NT2/D1 (cell line): ENCODE results near the gene GBA3.

Source experiments
- SUZ12 ChIP-seq: IDR thresholded peaks from 2 replicates; pipeline ENCODE4 v1.6.1; 2011; ENCODE audit not compliant: insufficient read length, insufficient read depth; ENCODE audit errors: extremely low read depth
- YY1 ChIP-seq: IDR thresholded peaks from 2 replicates; pipeline ENCODE4 v1.6.1; 2011; ENCODE audit not compliant: insufficient read length, insufficient read depth

- no peak for TF ChIP-seq YY1
- no peak for TF ChIP-seq SUZ12
These were observed 20.2 kb upstream of the GBA3 start for GRCh38 chr4:22672519-22672918.
